DMS 273 (cell line): ENCODE results near the gene FAM83D.

Experiments used
- DNase-seq: peaks from one replicate; lab custom pipeline; 2025; ENCODE audit not compliant: unreplicated experiment; lab: John Stamatoyannopoulos, UW

FAM83D gene

DNA sequence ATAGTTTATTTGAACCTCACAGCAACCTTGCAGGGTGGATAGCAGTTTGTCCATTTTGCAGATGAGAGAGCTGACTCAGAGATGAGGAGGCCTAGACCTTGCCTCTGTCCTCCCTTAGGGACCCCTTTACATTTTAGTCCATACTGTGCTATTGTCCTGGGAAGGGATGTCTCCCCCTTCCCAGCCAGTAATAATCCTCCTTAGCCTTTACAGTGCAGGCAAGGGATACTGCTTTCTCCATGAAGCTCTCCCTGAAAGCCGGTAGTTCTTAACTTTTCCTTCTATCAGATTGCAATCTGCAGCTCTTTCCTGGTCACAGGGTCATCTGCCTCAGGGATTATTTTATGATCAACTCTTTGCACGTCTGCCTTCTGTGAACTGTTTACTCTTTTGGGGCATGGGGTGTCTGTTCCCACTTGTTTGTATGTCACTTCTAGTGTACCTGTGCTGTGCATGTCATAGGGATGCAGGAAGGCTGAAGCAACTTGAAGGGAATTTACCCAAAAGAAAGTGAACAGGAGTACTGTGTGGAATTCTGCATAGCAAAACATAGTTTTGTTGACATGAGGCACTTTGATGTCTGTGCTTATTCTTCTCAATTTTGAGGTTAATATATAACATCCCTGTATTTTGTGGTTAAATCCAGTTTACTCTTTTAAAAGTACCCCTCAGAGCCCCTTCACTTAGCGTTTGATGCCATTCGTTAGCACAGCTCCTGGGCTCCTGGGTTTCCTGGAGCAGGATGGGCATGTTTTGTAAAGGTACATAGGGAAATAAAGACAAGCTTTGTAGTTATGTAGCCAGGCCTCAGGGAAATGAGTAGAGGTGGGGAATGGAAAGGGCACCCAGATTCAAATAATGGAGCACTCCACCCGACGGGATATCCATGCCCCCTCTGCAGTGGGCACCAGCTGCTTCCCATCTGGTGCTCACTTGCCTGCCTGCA, 74.0 kb downstream of the FAM83D start:
- no peak for DNase-seq
